HG02852 (cell line): ENCODE measurements around the gene CCDC178.

Experiments used
- ATAC-seq: cut with Tn5 transposase; IDR thresholded peaks from one replicate; pipeline ENCODE4 v1.9.1; 2021; ENCODE audit warnings: mild to moderate bottlenecking, moderate library complexity; ENCODE audit not compliant: unreplicated experiment

Gene CCDC178

GRCh38 chr18:32889615-32890593 is 550.6 kb downstream of the CCDC178 start:
- no peak for ATAC-seq

- no peak for ATAC-seq
Observed at GRCh38 chr18:32888306-32888705, 552.2 kb downstream of the CCDC178 start.
